ENCODE measurements around the gene IFT81. TPM values are rescaled to one million over a fixed set of nuclear protein-coding genes. Genes with fewer than 3 reads are reported as not detected.

The IFT81 gene
- total RNA-seq, 1 experiment from 2014 or later: 9.0 TPM

GRCh38 chr12:110217996-110218674 is 94.0 kb downstream of the IFT81 start:
- no peak for DNase-seq (ENCODE audit: low read depth, low spot score)
- TF ChIP-seq REST (IDR thresholded peaks at IDR 0.05; ENCODE audit: low read depth): no peak
- no peak for TF ChIP-seq ZFX (IDR thresholded peaks at IDR 0.05)
- no peak for TF ChIP-seq TCF7L2 (IDR thresholded peaks at IDR 0.05; ENCODE audit: borderline replicate concordance, extremely low read depth, insufficient read depth, insufficient read length)
- TF ChIP-seq CEBPB (IDR thresholded peaks at IDR 0.05; ENCODE audit: low read depth): no peak
- no peak for TF ChIP-seq SP1 (IDR thresholded peaks at IDR 0.05; ENCODE audit: low read depth)
- TF ChIP-seq ZNF274 (IDR thresholded peaks at IDR 0.05; ENCODE audit: low read depth, low read length): no peak
- TF ChIP-seq CBX3 (IDR thresholded peaks at IDR 0.05; ENCODE audit: low read depth): no peak
- no peak for TF ChIP-seq POLR2AphosphoS5 (IDR thresholded peaks at IDR 0.05; ENCODE audit: low read depth, low read length)
- no peak for TF ChIP-seq EGR1 (IDR thresholded peaks at IDR 0.05; ENCODE audit: low read depth)
- no peak for TF ChIP-seq SRF (IDR thresholded peaks at IDR 0.05; ENCODE audit: low read depth)
- TF ChIP-seq SIN3A (IDR thresholded peaks at IDR 0.05; ENCODE audit: low read depth): no peak
- TF ChIP-seq ZBTB33 (IDR thresholded peaks at IDR 0.05; ENCODE audit: extremely low read depth, insufficient replicate concordance, low read length): no peak
- no peak for TF ChIP-seq YY1 (IDR thresholded peaks at IDR 0.05; ENCODE audit: extremely low read depth, insufficient replicate concordance, low read depth, low read length)
- no peak for TF ChIP-seq EZH2 (IDR thresholded peaks at IDR 0.05)
- H3K79me2 ChIP-seq (ENCODE audit: insufficient read depth, low read length): no peaks in the 10 kb centered on the region
- intact Hi-C loops (cut with micrococcal nuclease): no loop called here
- no TSS peak for BruUV-seq (replicated peaks)
- no peaks in the 10 kb centered on the region for H3K9me2 ChIP-seq (ENCODE audit: insufficient read depth)
- no peak overlapping the region for H2AFZ ChIP-seq (ENCODE audit: low read depth, low read length, poor library complexity, severe bottlenecking)
- CTCF ChIA-PET: no interaction called here
- H3K27me3 ChIP-seq (ENCODE audit: insufficient read depth, low read length): no peaks in the 10 kb centered on the region
- no peaks in the 10 kb centered on the region for H4K20me1 ChIP-seq (ENCODE audit: insufficient read depth)
- H3K9ac ChIP-seq (ENCODE audit: low read length): no peak overlapping the region
- RAD21 ChIA-PET (ENCODE audit: low non-redundant PET in 1 of 2, low total read pairs in 2 of 2, uncharacterized antibody in 2 of 2, unreplicated experiment in 2 of 2): no interaction called here
- H3K4me3 ChIP-seq (replicated peaks in 1 of 2; ENCODE audit: low read depth in 1 of 2, low read length in 2 of 2): no peak overlapping the region
- ATAC-seq: no peak
- H3K4me1 ChIP-seq (ENCODE audit: control insufficient read depth in 1 of 2, insufficient read depth in 2 of 2, low read length in 2 of 2): no peaks in the 10 kb centered on the region
- no peaks in the 10 kb centered on the region for H3K9me3 ChIP-seq (ENCODE audit: control insufficient read depth in 1 of 2, insufficient read depth in 1 of 2, low read depth in 1 of 2, low read length in 2 of 2)
- no peak overlapping the region for H3K4me2 ChIP-seq (ENCODE audit: low read length)
- POLR2A ChIA-PET: no interaction called here
- H3K27ac ChIP-seq (ENCODE audit: low read depth, low read length): no peak overlapping the region
- no peaks in the 10 kb centered on the region; a peak in 3 of 4 replicates for H3K36me3 ChIP-seq (ENCODE audit: control insufficient read depth in 1 of 2, insufficient read depth in 2 of 2, low read length in 2 of 2)

All from HCT116 (cell line).